A673 (cell line): ENCODE data around the gene CRACR2B. TPM values are rescaled to one million over a fixed set of nuclear protein-coding genes. Genes with fewer than 3 reads are reported as not detected.

Source experiments
- BruUV-seq: library from RNA; stranded (reverse); fragments of 400-500 nt; replicated peaks from 2 replicates; lab custom pipeline; 2021; lab: Mats Ljungman, UMichigan
- CTCF ChIA-PET: fragments of 300-600 bp; sonication (Branson Sonifier 250); formaldehyde crosslinking; loops from one replicate; lab custom pipeline; 2022; ENCODE audit warnings: antibody characterized with exemption; lab: Charles Lee
- POLR2A ChIA-PET: fragments of 300-600 bp; sonication (Branson Sonifier 250); formaldehyde crosslinking; loops from one replicate; lab custom pipeline; 2022; ENCODE audit warnings: antibody characterized with exemption; ENCODE audit not compliant: low non-redundant PET; lab: Charles Lee
- DNase-seq: peaks from one replicate; pipeline ENCODE4 v3.0.0-alpha.2; 2015; ENCODE audit warnings: low spot score
- H3K27ac ChIP-seq: fragments of 200-600 bp; sonication (generic); 2 replicates; pipeline ENCODE4 v1.5.1; 2016; ENCODE audit warnings: mixed run types, low read depth, mild to moderate bottlenecking, mixed read lengths, antibody characterized with exemption, low read length; ENCODE audit not compliant: poor library complexity, severe bottlenecking
- H3K27me3 ChIP-seq: fragments of 200-600 bp; sonication (generic); replicated peaks from 2 replicates; pipeline ENCODE4 v1.6.1; 2017; ENCODE audit warnings: mixed run types, low read depth, mild to moderate bottlenecking, mixed read lengths, antibody characterized with exemption, low read length; ENCODE audit not compliant: insufficient read depth, poor library complexity
- H3K36me3 ChIP-seq: fragments of 200-600 bp; sonication (generic); 2 replicates; pipeline ENCODE4 v1.6.1; 2016; ENCODE audit warnings: mixed run types, mild to moderate bottlenecking, mixed read lengths, antibody characterized with exemption, low read length; ENCODE audit not compliant: insufficient read depth, poor library complexity, severe bottlenecking
- H3K4me1 ChIP-seq: fragments of 200-600 bp; sonication (generic); 2 replicates; pipeline ENCODE4 v1.6.1; 2017; ENCODE audit warnings: mixed run types, mild to moderate bottlenecking, mixed read lengths, antibody characterized with exemption, low read length; ENCODE audit not compliant: insufficient read depth, poor library complexity, severe bottlenecking
- H3K4me3 ChIP-seq: fragments of 200-600 bp; sonication (generic); 2 replicates; pipeline ENCODE4 v1.5.1; 2016; ENCODE audit warnings: low read depth, mixed run types, mild to moderate bottlenecking, mixed read lengths, low read length; ENCODE audit not compliant: poor library complexity, severe bottlenecking
- H3K9me3 ChIP-seq: fragments of 200-600 bp; sonication (generic); 2 replicates; pipeline ENCODE4 v1.6.1; 2016; ENCODE audit warnings: mixed run types, low read depth, mild to moderate bottlenecking, mixed read lengths, antibody characterized with exemption, low read length; ENCODE audit not compliant: poor library complexity, severe bottlenecking
- CTCF ChIP-seq: fragments of 300-800, 200-600 bp; sonication (generic); conservative IDR thresholded peaks from 2 replicates; pipeline ENCODE4 v1.5.1; 2017; ENCODE audit warnings: low read depth, mild to moderate bottlenecking, antibody characterized with exemption, low read length, moderate library complexity, mixed read lengths
- EZH2 ChIP-seq: fragments of 200-600 bp; sonication (generic); IDR thresholded peaks from 2 replicates; pipeline ENCODE4 v1.6.1; 2017; ENCODE audit warnings: borderline replicate concordance, low read depth, mild to moderate bottlenecking, mixed read lengths, antibody characterized with exemption, low read length; ENCODE audit not compliant: poor library complexity, severe bottlenecking
- intact Hi-C: fragments of 100-400 bp; cut with micrococcal nuclease; formaldehyde crosslinking; loops from one replicate; pipeline ENCODE4 v1.10.0; 2022; ENCODE audit not compliant: unreplicated experiment
- total RNA-seq: library from RNA; stranded (reverse); gene quantifications from 2 replicates; pipeline ENCODE4 v1.2.3, GENCODE V29; 2021

CRACR2B gene
- total RNA-seq, 1 experiment from 2014 or later: 1.1 TPM

GRCh38 chr11:829847-830294 is 2.2 kb downstream of the CRACR2B start:
- Histone ChIP-seq H3K4me3 (peak overlapping the region; percentile 49), H3K4me1 (peaks cover 25% of the 10 kb centered on the region), H3K9me3 (no peaks in the 10 kb centered on the region), H3K36me3 (peaks cover 3% of the 10 kb centered on the region), H3K27ac (no peak overlapping the region), H3K27me3 (no peaks in the 10 kb centered on the region)
- ChIA-PET POLR2A (no interaction called here), CTCF (no interaction called here)
- no TSS peak for BruUV-seq
- intact Hi-C loops: no loop called here
- TF ChIP-seq EZH2 (no peak), CTCF (no peak)
- DNase-seq: no peak

GRCh38 chr11:830295-831117 is 2.8 kb downstream of the CRACR2B start:
- Histone ChIP-seq H3K9me3 (no peaks in the 10 kb centered on the region), H3K27me3 (no peaks in the 10 kb centered on the region), H3K4me1 (peaks cover 25% of the 10 kb centered on the region), H3K36me3 (no peaks in the 10 kb centered on the region), H3K27ac (no peak overlapping the region), H3K4me3 (peak overlapping the region; percentile 49)
- intact Hi-C loops: no loop called here
- no peak for TF ChIP-seq EZH2
- no peak for TF ChIP-seq CTCF
- BruUV-seq: no TSS peak
- POLR2A ChIA-PET: no interaction called here
- peak; percentile 86 for DNase-seq
- CTCF ChIA-PET: no interaction called here

GRCh38 chr11:831118-831864 is 3.6 kb downstream of the CRACR2B start:
- Histone ChIP-seq H3K4me1 (peaks cover 25% of the 10 kb centered on the region), H3K27ac (no peak overlapping the region), H3K27me3 (no peaks in the 10 kb centered on the region), H3K9me3 (no peaks in the 10 kb centered on the region), H3K36me3 (peaks cover 3% of the 10 kb centered on the region), H3K4me3 (peak overlapping the region; percentile 49)
- intact Hi-C loops: no loop called here
- CTCF ChIA-PET: no interaction called here
- DNase-seq: no peak
- POLR2A ChIA-PET: no interaction called here
- BruUV-seq: no TSS peak
- TF ChIP-seq CTCF (no peak), EZH2 (no peak)
